Amygdala (tissue), 56 donors: ENCODE results near the gene TRNAU1AP.
"Not testable (repeated sequence)": the region's sequence is repeated elsewhere in the genome, so short reads cannot be mapped to it uniquely, and the experiment has no call there.

Experiments
- DNase-seq, 56 donors: peaks; one replicate each; lab custom pipeline; 2025; lab: John Stamatoyannopoulos, UW

TRNAU1AP gene

GRCh38 chr1:28552758-28553663, at the start of gene TRNAU1AP:
Gene TRNAU1AP (plus strand): TSS chr1:28553085. CDS start chr1:28553111, 26 bp downstream.
- DNase-seq: peak; percentile 72 to 98 (median 92)

- no peak for DNase-seq
These were observed 49.8 kb upstream of the TRNAU1AP start for GRCh38 chr1:28503117-28503516.

- peak; percentile 55 to 96 (median 88) for DNase-seq
These were observed 47.3 kb upstream of the TRNAU1AP start, which contains the start of gene RCC1 for GRCh38 chr1:28505406-28506187. Gene RCC1 (plus strand): TSS chr1:28506043. CDS start chr1:28529867, 23,824 bp downstream.

- DNase-seq: no peak
These were observed 46.0 kb upstream of the TRNAU1AP start for GRCh38 chr1:28506907-28507246.

- no peak for DNase-seq
These were observed 45.6 kb upstream of the TRNAU1AP start for GRCh38 chr1:28507247-28507645.

GRCh38 chr1:28507646-28508434, 45.0 kb upstream of the TRNAU1AP start:
- DNase-seq: no peak

- DNase-seq: no peak
These were observed 44.5 kb upstream of the TRNAU1AP start for GRCh38 chr1:28508435-28508754.

GRCh38 chr1:28509705-28510272, 43.1 kb upstream of the TRNAU1AP start:
- no peak for DNase-seq

- DNase-seq: no peak
These were observed 42.5 kb upstream of the TRNAU1AP start for GRCh38 chr1:28510273-28510969.

GRCh38 chr1:28510970-28511440, 41.9 kb upstream of the TRNAU1AP start:
- no peak for DNase-seq

- DNase-seq: no peak
These were observed 40.8 kb upstream of the TRNAU1AP start for GRCh38 chr1:28512058-28512611.

GRCh38 chr1:28514445-28514933, 38.4 kb upstream of the TRNAU1AP start:
- DNase-seq: not testable (repeated sequence)

GRCh38 chr1:28516518-28516956, 36.3 kb upstream of the TRNAU1AP start:
- no peak for DNase-seq

GRCh38 chr1:28517649-28517999, 35.3 kb upstream of the TRNAU1AP start:
- DNase-seq: peak in 3 of 56 donors; percentile 29 to 45 (median 33)

- peak; percentile 20 to 88 (median 74) for DNase-seq
These were observed 34.7 kb upstream of the TRNAU1AP start for GRCh38 chr1:28518000-28518744.

GRCh38 chr1:28518745-28519341, 34.0 kb upstream of the TRNAU1AP start:
- DNase-seq: peak in 1 of 56 donors; percentile 29

- no peak for DNase-seq
These were observed 32.7 kb upstream of the TRNAU1AP start for GRCh38 chr1:28519946-28520725.
